Parathyroid adenoma (tissue), 2 donors: Measurements from ENCODE around the gene WWOX.

Experiments
- H2AFZ ChIP-seq: fragments of 300-600 bp; sonication (generic); one replicate; pipeline ENCODE4 v1.7.0; 2017; ENCODE audit warnings: antibody characterized with exemption, mild to moderate bottlenecking
- H3K27ac ChIP-seq: fragments of 300-600 bp; sonication (generic); one replicate; pipeline ENCODE4 v1.7.0; 2017
- H3K27me3 ChIP-seq: fragments of 300-600 bp; sonication (generic); one replicate; pipeline ENCODE4 v1.7.0; 2017; ENCODE audit warnings: low read length; ENCODE audit not compliant: control insufficient read depth, insufficient read depth
- H3K36me3 ChIP-seq: fragments of 300-600 bp; sonication (generic); one replicate; pipeline ENCODE4 v1.7.0; 2017; ENCODE audit warnings: low read length; ENCODE audit not compliant: control insufficient read depth, insufficient read depth
- H3K4me1 ChIP-seq: fragments of 300-600 bp; sonication (generic); one replicate; pipeline ENCODE4 v1.7.0; 2017; ENCODE audit warnings: control low read depth
- H3K4me2 ChIP-seq: fragments of 300-600 bp; sonication (generic); one replicate; pipeline ENCODE4 v1.7.0; 2017; ENCODE audit warnings: low read length
- H3K4me3 ChIP-seq: fragments of 300-600 bp; sonication (generic); one replicate; pipeline ENCODE4 v1.7.0; 2017; ENCODE audit warnings: low read depth, low read length
- H3K79me2 ChIP-seq: fragments of 300-600 bp; sonication (generic); one replicate; pipeline ENCODE4 v1.7.0; 2017; ENCODE audit warnings: control low read depth
- H3K9ac ChIP-seq: fragments of 300-600 bp; sonication (generic); one replicate; pipeline ENCODE4 v1.7.0; 2017; ENCODE audit warnings: mild to moderate bottlenecking
- H3K9me3 ChIP-seq: fragments of 300-600 bp; sonication (generic); one replicate; pipeline ENCODE4 v1.7.0; 2017; ENCODE audit warnings: low read length; ENCODE audit not compliant: control insufficient read depth
- TF ChIP-seq, protein P1 (sequence below): fragments of 300-600 bp; sonication (generic); IDR thresholded peaks from one replicate; pipeline ENCODE4 v1.7.0; 2017; ENCODE audit warnings: antibody characterized with exemption, mild to moderate bottlenecking
- donor health status: primary hyperparathyroidism.

WWOX gene

DNA sequence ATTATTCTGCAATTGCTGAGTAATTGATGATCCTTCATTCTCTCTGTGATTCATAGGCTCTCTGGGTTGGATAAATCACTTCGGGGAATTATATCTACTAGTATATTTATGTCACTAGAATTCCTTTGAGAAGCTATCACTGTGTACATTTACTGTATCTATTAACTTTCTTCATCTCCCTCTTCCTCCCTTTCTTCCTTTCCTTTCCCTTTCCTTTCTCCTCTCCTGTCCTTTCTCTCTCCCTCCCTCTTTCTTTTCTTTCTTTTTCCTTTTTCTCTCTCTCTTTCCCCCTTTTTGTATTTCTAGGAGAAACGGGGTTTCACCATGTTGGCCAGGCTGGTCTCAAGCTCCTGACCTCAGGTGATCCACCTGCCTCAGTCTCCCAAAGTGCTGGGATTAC lies 711.8 kb downstream of the WWOX start:
- no peaks in the 10 kb centered on the region for H3K27me3 ChIP-seq
- no peak overlapping the region for H3K9ac ChIP-seq
- no peak overlapping the region for H3K27ac ChIP-seq
- H3K79me2 ChIP-seq = no peaks in the 10 kb centered on the region
- peaks cover 7% of the 10 kb centered on the region for H3K4me1 ChIP-seq
- TF ChIP-seq, protein P1, sequence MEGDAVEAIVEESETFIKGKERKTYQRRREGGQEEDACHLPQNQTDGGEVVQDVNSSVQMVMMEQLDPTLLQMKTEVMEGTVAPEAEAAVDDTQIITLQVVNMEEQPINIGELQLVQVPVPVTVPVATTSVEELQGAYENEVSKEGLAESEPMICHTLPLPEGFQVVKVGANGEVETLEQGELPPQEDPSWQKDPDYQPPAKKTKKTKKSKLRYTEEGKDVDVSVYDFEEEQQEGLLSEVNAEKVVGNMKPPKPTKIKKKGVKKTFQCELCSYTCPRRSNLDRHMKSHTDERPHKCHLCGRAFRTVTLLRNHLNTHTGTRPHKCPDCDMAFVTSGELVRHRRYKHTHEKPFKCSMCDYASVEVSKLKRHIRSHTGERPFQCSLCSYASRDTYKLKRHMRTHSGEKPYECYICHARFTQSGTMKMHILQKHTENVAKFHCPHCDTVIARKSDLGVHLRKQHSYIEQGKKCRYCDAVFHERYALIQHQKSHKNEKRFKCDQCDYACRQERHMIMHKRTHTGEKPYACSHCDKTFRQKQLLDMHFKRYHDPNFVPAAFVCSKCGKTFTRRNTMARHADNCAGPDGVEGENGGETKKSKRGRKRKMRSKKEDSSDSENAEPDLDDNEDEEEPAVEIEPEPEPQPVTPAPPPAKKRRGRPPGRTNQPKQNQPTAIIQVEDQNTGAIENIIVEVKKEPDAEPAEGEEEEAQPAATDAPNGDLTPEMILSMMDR = no peak
- H3K9me3 ChIP-seq = no peaks in the 10 kb centered on the region
- no peaks in the 10 kb centered on the region for H3K36me3 ChIP-seq
- H3K4me2 ChIP-seq = no peak overlapping the region
- H3K4me3 ChIP-seq = no peak overlapping the region
- no peak overlapping the region for H2AFZ ChIP-seq

DNA sequence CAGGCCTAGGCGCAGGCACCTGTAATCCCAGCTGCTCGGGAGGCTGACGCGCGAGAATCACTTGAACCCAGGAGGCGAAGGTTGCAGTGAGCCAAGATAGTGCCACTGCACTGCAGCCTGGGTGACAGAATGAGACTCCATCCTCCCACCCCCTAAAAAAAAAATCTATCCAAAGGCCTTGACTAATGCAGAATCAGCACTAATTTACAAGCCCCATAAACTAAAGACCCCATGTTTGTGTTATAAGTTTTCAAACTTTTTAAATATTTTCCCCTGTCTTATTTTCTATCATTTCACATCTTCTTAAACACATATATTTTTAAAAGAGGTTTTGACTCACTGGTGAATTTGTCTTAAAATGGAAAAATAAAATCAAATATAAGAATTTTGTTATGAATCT lies 713.1 kb downstream of the WWOX start:
- Histone ChIP-seq H3K36me3 (no peaks in the 10 kb centered on the region), H3K27ac (no peak overlapping the region), H3K4me3 (no peak overlapping the region), H3K79me2 (no peaks in the 10 kb centered on the region), H3K4me1 (peaks cover 7% of the 10 kb centered on the region), H3K27me3 (no peaks in the 10 kb centered on the region), H2AFZ (no peak overlapping the region), H3K9me3 (no peaks in the 10 kb centered on the region), H3K9ac (no peak overlapping the region), H3K4me2 (no peak overlapping the region)
- TF ChIP-seq, protein P1 = no peak

DNA sequence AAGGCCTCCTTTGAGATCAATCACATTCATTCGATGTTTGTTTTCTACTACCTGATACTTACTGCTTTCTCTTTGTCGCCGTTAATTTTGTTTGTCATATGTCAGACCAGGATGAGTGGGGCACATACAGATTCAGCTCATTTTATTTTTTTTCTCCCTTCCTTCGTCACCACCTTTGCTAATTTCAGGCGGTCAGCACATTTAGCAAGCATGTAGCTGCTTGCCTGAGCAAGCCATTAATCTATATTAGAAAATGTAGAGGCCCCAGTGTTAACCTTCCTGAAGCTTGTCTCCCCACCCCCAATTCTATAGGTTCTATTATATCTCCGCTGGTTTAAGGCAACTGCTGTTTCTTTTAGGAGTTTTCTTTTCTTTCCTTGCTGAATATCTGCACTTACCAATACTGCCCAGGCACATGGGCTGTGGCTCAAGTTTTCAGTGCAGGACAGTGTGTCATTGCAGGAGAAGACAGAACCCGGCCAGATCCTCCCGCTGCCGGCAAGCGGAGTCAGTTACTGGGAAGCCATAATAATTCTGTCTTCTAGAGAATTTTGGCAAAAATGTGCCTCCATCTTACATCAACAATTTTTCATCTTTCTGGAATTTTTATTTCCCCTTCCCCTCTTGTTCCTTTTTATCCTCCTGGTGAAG lies 714.3 kb downstream of the WWOX start:
- H2AFZ ChIP-seq = no peak overlapping the region
- H3K36me3 ChIP-seq = no peaks in the 10 kb centered on the region
- no peak overlapping the region for H3K4me3 ChIP-seq
- H3K27ac ChIP-seq = no peak overlapping the region
- TF ChIP-seq, protein P1 = no peak
- peaks cover 7% of the 10 kb centered on the region for H3K4me1 ChIP-seq
- no peaks in the 10 kb centered on the region for H3K79me2 ChIP-seq
- no peaks in the 10 kb centered on the region for H3K27me3 ChIP-seq
- no peak overlapping the region for H3K4me2 ChIP-seq
- no peaks in the 10 kb centered on the region for H3K9me3 ChIP-seq
- no peak overlapping the region for H3K9ac ChIP-seq

DNA sequence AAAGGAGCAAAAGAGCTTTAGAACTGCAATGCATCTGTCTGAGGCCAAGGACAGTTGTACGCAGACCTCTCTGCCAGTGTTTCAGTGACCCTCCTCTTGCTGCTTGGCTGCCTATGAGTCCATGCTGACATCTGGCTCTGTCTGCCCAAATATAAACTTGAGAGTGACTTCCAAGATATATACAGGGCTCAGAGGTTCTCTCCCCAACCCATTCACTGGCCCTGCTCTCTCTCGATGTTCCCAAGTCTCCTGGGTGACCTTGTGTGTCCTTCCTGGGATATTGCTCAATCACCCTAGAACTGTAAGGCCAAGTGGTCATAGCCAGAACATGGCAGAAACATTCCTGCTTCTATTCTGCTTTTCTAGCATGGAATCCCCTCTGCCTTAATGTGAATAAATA lies 716.3 kb downstream of the WWOX start:
- H3K4me3 ChIP-seq = no peak overlapping the region
- H3K27me3 ChIP-seq = no peaks in the 10 kb centered on the region
- H3K4me1 ChIP-seq = peaks cover 7% of the 10 kb centered on the region
- no peak overlapping the region for H3K4me2 ChIP-seq
- no peaks in the 10 kb centered on the region for H3K36me3 ChIP-seq
- no peak overlapping the region for H2AFZ ChIP-seq
- H3K79me2 ChIP-seq = no peaks in the 10 kb centered on the region
- no peak overlapping the region for H3K9ac ChIP-seq
- no peak overlapping the region for H3K27ac ChIP-seq
- TF ChIP-seq, protein P1 = no peak
- H3K9me3 ChIP-seq = no peaks in the 10 kb centered on the region

DNA sequence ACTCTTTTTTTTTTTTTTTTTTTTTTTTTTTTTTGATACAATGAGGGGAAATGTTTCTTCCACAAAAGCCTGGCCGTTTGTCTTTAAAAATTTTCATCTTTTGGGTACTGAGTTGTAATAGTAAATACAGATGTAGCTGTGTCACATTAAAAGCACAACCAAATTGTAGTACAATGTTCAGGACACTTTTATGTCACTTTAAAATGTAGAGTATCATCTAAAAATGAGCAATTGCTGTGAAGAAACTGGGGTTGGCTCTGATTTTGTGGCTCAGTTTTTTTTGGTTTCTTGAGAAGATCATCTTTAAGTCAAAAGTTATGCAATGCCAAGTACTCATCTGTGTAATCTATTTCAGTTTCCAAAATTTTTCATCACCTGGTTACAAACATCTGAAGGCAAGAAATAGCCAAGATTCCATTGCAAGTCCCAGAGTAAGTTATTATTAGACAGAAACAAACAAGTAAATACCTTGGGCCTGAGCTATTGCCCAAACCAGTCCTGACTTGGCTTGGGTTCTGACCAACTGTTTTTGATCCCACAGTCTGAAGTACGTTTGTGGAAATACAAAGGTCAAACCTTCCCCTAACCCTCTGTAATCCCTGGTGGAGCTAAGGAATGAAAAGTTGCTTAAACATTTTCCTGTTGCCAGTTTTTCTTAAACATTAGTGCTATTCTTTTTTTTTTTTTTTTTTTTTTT lies 717.2 kb downstream of the WWOX start:
- H3K27ac ChIP-seq = no peak overlapping the region
- no peak overlapping the region for H3K4me3 ChIP-seq
- H3K36me3 ChIP-seq = no peaks in the 10 kb centered on the region
- no peak overlapping the region for H2AFZ ChIP-seq
- H3K27me3 ChIP-seq = no peaks in the 10 kb centered on the region
- TF ChIP-seq, protein P1 = no peak
- peaks cover 7% of the 10 kb centered on the region for H3K4me1 ChIP-seq
- no peak overlapping the region for H3K9ac ChIP-seq
- H3K9me3 ChIP-seq = no peaks in the 10 kb centered on the region
- no peak overlapping the region for H3K4me2 ChIP-seq
- no peaks in the 10 kb centered on the region for H3K79me2 ChIP-seq
